Keratinocyte (primary cell): ENCODE data around the gene CCDC172. TPM values are rescaled to one million over a fixed set of nuclear protein-coding genes. Genes with fewer than 3 reads are reported as not detected.

Experiments
- DNase-seq: peaks from one replicate; pipeline ENCODE4 v3.0.0-alpha.2; 2011; ENCODE audit warnings: low read depth, missing footprints, low spot score
- FAIRE-seq: peaks from 2 replicates; lab custom pipeline; 2011; peaks lifted over from hg19 to GRCh38; lab: Jason Lieb, UNC
- H2AFZ ChIP-seq: 2 replicates; pipeline ENCODE4 v1.6.0; 2012; ENCODE audit warnings: low read length, control low read depth, inconsistent platforms; ENCODE audit not compliant: control insufficient read depth
- H3K27ac ChIP-seq: 2 replicates; pipeline ENCODE4 v1.5.1; 2011; ENCODE audit warnings: low read length; ENCODE audit not compliant: control insufficient read depth, insufficient read depth
- H3K27me3 ChIP-seq: 3 replicates; pipeline ENCODE4 v1.6.0; 2011; ENCODE audit warnings: low read length; ENCODE audit not compliant: control insufficient read depth, insufficient read depth; ENCODE audit errors: extremely low read depth
- H3K36me3 ChIP-seq, 2 experiments: 2 replicates in 1 of 2; 3 replicates in 1 of 2; pipeline ENCODE4 v1.5.1; 2011; ENCODE audit warnings: low read length in 2 of 2, mild to moderate bottlenecking in 1 of 2; ENCODE audit not compliant: control insufficient read depth in 2 of 2, insufficient read depth in 2 of 2; ENCODE audit errors: extremely low read depth in 1 of 2
- H3K4me1 ChIP-seq: 3 replicates; pipeline ENCODE4 v1.5.1; 2011; ENCODE audit warnings: low read length; ENCODE audit not compliant: control insufficient read depth, insufficient read depth; ENCODE audit errors: extremely low read depth
- H3K4me2 ChIP-seq: 3 replicates; pipeline ENCODE4 v1.6.0; 2011; ENCODE audit warnings: low read depth, low read length; ENCODE audit not compliant: control insufficient read depth, insufficient read depth; ENCODE audit errors: extremely low read depth
- H3K4me3 ChIP-seq, 3 experiments: fragments of 200-600 bp in 1 of 3; sonication (generic) in 1 of 3; 2 replicates in 2 of 3; 3 replicates in 1 of 3; pipeline ENCODE4 v1.5.1; 2011 to 2016; ENCODE audit warnings: low read length in 3 of 3, mild to moderate bottlenecking in 3 of 3, control low read depth in 2 of 3, inconsistent platforms in 1 of 3, low read depth in 1 of 3, mixed read lengths in 1 of 3, mixed run types in 1 of 3, moderate library complexity in 1 of 3; ENCODE audit not compliant: control insufficient read depth in 2 of 3, insufficient read depth in 2 of 3; ENCODE audit errors: extremely low read depth in 1 of 3
- H3K79me2 ChIP-seq: 2 replicates; pipeline ENCODE4 v1.6.0; 2012; ENCODE audit warnings: low read length; ENCODE audit not compliant: control insufficient read depth, insufficient read depth
- H3K9ac ChIP-seq: 3 replicates; pipeline ENCODE4 v1.6.0; 2011; ENCODE audit warnings: low read length; ENCODE audit not compliant: control insufficient read depth, insufficient read depth; ENCODE audit errors: extremely low read depth
- H3K9me1 ChIP-seq: 3 replicates; pipeline ENCODE4 v1.6.0; 2011; ENCODE audit warnings: low read length; ENCODE audit not compliant: control insufficient read depth, insufficient read depth; ENCODE audit errors: extremely low read depth
- H3K9me3 ChIP-seq: 2 replicates; pipeline ENCODE4 v1.5.1; 2012; ENCODE audit warnings: low read depth, low read length; ENCODE audit not compliant: control insufficient read depth
- H4K20me1 ChIP-seq: 3 replicates; pipeline ENCODE4 v1.6.0; 2011; ENCODE audit warnings: low read length; ENCODE audit not compliant: control insufficient read depth, insufficient read depth; ENCODE audit errors: extremely low read depth
- EZH2 ChIP-seq: IDR thresholded peaks from one replicate; pipeline ENCODE4 v1.6.1; 2012; ENCODE audit warnings: inconsistent platforms, mild to moderate bottlenecking, low read length, moderate library complexity
- dilution Hi-C: fragments of 300-500 bp; cut with MboI; formaldehyde crosslinking; loops from one replicate; pipeline ENCODE4 v1.7.0; 2020; ENCODE audit warnings: low sequenced_read_pairs; ENCODE audit not compliant: extremely low pct_ligation_motif_present
- polyA plus RNA-seq, 5 experiments: library from polyadenylated mRNA; depleted of rRNA in 3 of 5; stranded (reverse) in 3 of 5; stranded (forward) in 1 of 5; unstranded in 1 of 5; fragments of >200 nt; gene quantifications; 1 replicate in 1 of 5; 2 replicates in 3 of 5; 3 replicates in 1 of 5; pipeline versions ENCODE4 v1.2.1 to v1.2.3, GENCODE V29; 2011 to 2012; ENCODE audit warnings: missing spikeins in 2 of 5, low read depth in 1 of 5, low replicate concordance in 1 of 5
- TF ChIP-seq, protein P1 (sequence below), 3 experiments: IDR thresholded peaks in 1 of 3; conservative IDR thresholded peaks in 1 of 3; optimal IDR thresholded peaks in 1 of 3; 2 replicates in 2 of 3; 3 replicates in 1 of 3; pipeline versions ENCODE3 to v1.5.1; 2011; ENCODE audit warnings: low read length in 3 of 3, mild to moderate bottlenecking in 3 of 3, moderate library complexity in 2 of 3, control low read depth in 1 of 3, inconsistent platforms in 1 of 3; ENCODE audit not compliant: insufficient read depth in 2 of 3; ENCODE audit errors: extremely low read depth in 1 of 3

The CCDC172 gene
- polyA plus RNA-seq, 1 donor (not counting 4 experiments of a cell fraction or from before 2014, with no cell fraction given): not detected

DNA sequence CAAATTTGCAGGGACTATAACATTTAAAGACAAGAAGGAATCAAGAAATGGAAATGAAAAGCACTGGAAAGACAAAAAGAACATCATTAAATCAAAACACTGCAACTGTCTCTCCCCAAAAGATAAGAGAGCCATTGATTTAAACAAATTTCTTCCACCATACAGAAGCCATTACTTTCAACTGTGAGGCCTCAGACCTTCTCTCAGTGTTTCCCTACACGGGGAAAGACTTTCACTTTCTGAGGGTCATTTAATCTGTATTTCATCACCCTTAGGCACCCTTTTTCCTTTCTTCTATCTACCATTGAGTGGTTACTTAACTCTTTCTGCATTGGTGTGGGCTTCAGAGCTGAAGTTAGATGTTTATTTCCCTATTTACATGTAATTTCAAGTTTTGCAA is 47.5 kb downstream of the CCDC172 start:
- no peak overlapping the region for H3K4me3 ChIP-seq
- DNase-seq: no peak

DNA sequence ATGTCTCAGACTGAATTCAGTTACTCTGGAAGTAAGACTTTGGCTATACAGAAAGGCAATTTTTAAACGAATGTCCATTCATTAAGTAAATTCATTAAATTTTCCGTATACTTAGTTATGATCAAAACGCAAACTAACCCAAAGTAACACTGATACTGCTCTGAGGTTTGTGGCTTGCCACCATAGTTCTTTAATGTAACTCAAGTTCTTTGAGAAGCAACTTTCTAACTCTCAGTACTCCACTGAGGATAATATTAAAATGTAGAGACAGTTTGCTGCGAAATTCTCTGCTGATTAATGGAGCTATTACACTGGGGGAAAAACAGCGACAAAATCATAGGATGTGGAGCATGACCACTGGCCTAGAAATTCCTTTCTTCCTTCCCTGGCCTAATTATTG is 58.0 kb downstream of the CCDC172 start:
- Histone ChIP-seq H3K27ac (no peak overlapping the region), H3K4me2 (no peak overlapping the region), H3K36me3 (no peaks in the 10 kb centered on the region), H3K27me3 (no peaks in the 10 kb centered on the region), H3K4me3 (no peak overlapping the region), H3K4me1 (peaks cover 4% of the 10 kb centered on the region), H4K20me1 (no peaks in the 10 kb centered on the region), H3K9me3 (no peaks in the 10 kb centered on the region), H3K9me1 (no peaks in the 10 kb centered on the region), H3K79me2 (no peaks in the 10 kb centered on the region), H3K9ac (no peak overlapping the region), H2AFZ (no peak overlapping the region)
- DNase-seq: no peak
- dilution Hi-C loops: no loop called here
- FAIRE-seq: no peak
- no peak for TF ChIP-seq EZH2
- TF ChIP-seq, protein P1, sequence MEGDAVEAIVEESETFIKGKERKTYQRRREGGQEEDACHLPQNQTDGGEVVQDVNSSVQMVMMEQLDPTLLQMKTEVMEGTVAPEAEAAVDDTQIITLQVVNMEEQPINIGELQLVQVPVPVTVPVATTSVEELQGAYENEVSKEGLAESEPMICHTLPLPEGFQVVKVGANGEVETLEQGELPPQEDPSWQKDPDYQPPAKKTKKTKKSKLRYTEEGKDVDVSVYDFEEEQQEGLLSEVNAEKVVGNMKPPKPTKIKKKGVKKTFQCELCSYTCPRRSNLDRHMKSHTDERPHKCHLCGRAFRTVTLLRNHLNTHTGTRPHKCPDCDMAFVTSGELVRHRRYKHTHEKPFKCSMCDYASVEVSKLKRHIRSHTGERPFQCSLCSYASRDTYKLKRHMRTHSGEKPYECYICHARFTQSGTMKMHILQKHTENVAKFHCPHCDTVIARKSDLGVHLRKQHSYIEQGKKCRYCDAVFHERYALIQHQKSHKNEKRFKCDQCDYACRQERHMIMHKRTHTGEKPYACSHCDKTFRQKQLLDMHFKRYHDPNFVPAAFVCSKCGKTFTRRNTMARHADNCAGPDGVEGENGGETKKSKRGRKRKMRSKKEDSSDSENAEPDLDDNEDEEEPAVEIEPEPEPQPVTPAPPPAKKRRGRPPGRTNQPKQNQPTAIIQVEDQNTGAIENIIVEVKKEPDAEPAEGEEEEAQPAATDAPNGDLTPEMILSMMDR (optimal IDR thresholded peaks at IDR 0.05 in 1 of 3, IDR thresholded peaks at IDR 0.05 in 1 of 3, conservative IDR thresholded peaks at IDR 0.05 in 1 of 3; ENCODE audit: extremely low read depth in 1 of 3, insufficient read depth in 2 of 3, low read length in 3 of 3): no peak

More for the DNA sequence above, 47.5 kb downstream of the CCDC172 start:
- Histone ChIP-seq H3K4me2 (no peak overlapping the region), H3K36me3 (no peaks in the 10 kb centered on the region), H3K27me3 (no peaks in the 10 kb centered on the region), H3K4me1 (no peaks in the 10 kb centered on the region), H4K20me1 (no peaks in the 10 kb centered on the region), H3K9me1 (no peaks in the 10 kb centered on the region), H3K9ac (no peak overlapping the region), H2AFZ (peak overlapping the region; percentile 86), H3K9me3 (no peaks in the 10 kb centered on the region), H3K27ac (no peak overlapping the region), H3K79me2 (no peaks in the 10 kb centered on the region)
- dilution Hi-C loops: no loop called here
- TF ChIP-seq EZH2: no peak
- TF ChIP-seq, protein P1 (optimal IDR thresholded peaks at IDR 0.05 in 1 of 3, IDR thresholded peaks at IDR 0.05 in 1 of 3, conservative IDR thresholded peaks at IDR 0.05 in 1 of 3; ENCODE audit: extremely low read depth in 1 of 3, insufficient read depth in 2 of 3, low read length in 3 of 3): no peak
- no peak for FAIRE-seq
